HG03060 (cell line): ENCODE measurements around the gene MPI.
A peak's percentile ranks its signal among the peaks of the same experiment; 100 is the strongest.

ENCODE experiments used
- ATAC-seq: cut with Tn5 transposase; IDR thresholded peaks from one replicate; pipeline ENCODE4 v1.9.1; 2021; ENCODE audit warnings: low read depth, moderate number of reproducible peaks; ENCODE audit not compliant: unreplicated experiment

Gene MPI, protein sequence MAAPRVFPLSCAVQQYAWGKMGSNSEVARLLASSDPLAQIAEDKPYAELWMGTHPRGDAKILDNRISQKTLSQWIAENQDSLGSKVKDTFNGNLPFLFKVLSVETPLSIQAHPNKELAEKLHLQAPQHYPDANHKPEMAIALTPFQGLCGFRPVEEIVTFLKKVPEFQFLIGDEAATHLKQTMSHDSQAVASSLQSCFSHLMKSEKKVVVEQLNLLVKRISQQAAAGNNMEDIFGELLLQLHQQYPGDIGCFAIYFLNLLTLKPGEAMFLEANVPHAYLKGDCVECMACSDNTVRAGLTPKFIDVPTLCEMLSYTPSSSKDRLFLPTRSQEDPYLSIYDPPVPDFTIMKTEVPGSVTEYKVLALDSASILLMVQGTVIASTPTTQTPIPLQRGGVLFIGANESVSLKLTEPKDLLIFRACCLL

DNA sequence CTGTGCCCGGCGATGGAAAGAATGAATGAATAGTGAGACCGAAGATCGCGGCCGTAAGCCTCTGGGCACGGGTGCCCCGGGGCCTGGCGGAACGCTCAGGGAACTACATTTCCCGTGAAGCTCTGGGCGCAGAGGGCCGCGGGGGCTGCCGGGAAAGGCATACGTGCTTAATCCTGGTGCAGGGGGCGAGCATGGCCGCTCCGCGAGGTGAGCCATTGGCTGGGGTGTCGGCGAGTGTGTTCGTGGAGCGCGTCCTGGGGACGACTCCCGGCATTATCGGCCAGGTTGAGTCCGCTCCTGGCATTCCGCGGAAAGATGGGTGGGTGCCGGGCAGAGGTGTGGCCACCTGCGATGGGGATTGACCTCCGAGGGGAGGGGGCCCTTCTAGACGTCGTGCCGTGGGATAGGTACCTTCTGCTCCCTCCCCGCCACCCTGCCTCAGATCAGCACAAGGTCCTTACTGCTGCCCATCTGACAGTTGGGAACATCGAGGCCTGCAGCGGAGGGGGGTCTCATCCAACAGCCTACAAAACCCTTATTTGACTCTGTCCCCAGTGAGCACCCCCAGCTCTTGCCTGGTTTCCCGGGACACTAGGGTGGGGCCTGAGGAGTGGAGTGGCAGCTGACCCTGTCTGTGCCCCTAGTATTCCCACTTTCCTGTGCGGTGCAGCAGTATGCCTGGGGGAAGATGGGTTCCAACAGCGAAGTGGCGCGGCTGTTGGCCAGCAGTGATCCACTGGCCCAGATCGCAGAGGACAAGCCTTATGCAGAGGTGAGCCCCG is at the start of gene MPI:
Gene MPI (plus strand): TSS at position 160 of the 782 bp plus-strand sequence. CDS start 32 bp downstream, at position 192.
- no peak for ATAC-seq

- no peak for ATAC-seq
Observed at GRCh38 chr15:74840851-74841775, 48.7 kb upstream of the MPI start.

GRCh38 chr15:74841891-74842373 is 47.9 kb upstream of the MPI start:
- ATAC-seq = no peak

DNA sequence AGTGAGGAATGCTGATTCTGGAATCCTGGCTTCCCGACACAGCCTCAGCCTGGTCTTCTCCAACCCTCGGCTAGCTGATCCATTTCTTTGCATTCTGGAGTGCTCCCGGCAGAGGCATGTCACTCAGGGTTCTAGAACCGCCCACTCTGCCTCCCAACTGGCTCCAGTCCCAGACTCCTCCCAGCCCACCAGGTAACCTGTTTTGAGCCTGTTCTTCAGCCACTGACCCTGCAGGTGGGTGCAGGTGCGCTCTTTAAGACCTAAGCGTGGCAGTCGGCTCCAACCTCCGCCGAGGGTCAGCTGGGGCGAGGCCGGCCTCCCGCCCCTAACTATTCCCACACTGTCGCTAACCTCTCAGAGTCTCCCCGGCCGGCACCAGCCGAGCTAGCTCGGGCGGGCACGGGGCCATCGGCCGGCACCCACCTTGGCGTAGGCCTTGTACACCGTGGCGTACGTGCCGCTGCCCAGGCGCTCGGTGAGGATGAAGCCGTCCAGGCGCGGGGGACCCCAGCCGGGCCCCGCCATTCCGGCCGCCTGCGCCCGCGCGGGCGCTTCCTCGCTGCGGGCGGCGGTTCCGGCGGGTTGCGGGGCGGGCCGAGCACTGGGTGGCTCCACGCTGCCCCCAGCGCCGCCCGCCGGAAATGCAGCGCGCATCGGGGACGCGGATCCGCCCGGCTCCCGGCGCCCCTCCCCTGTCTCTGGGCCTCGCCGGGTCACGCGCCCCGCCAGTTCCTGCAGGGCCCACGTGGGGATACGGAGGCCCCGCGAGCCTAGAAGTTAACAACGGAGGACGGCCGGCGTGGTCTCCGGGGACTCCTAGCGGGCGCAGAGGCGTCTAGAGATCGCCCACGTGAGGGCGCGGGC is 47.0 kb upstream of the MPI start, which contains the start of gene ULK3:
Gene ULK3 (minus strand): TSS at position 576 of the 864 bp plus-strand sequence. CDS start 51 bp downstream, at position 525.
- peak; percentile 51 for ATAC-seq

GRCh38 chr15:74843445-74843828 is 46.4 kb upstream of the MPI start:
- no peak for ATAC-seq

- ATAC-seq = no peak
Observed at GRCh38 chr15:74843891-74844299, 45.9 kb upstream of the MPI start.

DNA sequence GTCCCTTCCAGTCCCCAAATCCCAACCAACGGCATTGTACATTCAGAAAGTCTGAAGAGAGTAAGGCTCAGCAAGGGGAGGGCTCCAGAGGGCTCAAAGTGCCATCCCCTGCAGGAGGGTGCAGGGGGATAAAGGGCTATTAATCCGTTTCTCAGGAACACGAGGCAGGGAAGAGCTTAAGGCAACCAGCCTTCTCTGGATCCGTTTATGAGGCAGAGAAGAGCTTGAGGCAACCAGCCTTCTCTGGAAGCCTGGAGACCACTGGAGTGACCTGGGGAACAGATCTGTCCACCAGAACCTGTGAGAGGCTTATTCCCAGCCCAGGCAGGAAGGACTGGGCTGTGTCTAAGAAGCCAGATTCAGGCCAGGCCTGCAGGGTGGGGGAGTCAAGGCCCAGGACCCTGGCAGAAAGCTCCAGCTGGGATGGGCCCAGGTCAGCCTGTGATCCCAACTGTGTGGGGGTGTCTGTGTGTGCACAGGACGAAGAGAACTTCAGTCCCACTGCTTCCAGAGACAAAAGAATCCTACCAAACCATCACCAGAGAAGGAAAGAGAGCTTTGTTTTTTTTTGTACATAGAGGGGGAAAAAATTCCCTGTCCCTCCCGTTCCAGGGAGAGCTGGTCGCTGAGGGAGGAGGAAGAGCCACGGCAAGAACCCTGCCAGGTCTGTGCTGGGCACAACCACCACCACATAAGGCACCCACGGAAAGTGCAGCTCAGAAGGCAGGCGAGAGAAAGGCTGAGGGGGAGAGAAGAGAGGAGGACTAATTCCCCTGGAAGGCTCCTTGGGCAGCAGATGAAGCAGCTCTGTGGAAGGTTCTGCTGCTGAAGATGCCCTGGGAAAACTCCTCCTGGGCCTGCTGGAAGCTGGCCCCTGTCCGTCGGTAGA is 45.3 kb upstream of the MPI start:
- no peak for ATAC-seq

DNA sequence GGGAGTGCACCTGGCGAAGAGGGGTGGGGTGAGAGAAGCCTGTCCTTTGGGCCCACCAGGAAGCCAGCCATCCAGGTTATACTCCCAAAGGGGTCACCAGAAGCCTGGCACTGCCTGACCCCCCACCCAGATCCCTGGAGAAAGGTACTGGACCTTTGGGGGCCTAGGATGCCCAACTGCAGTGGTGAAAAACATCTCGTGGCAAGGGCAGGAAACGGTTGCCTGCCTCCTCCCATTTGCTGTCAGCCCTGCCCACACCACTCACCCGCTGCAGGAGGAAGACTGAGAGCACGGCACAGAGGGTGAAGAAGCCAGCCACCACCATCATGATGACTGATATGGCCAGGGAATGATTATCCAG is 44.7 kb upstream of the MPI start:
- no peak for ATAC-seq

DNA sequence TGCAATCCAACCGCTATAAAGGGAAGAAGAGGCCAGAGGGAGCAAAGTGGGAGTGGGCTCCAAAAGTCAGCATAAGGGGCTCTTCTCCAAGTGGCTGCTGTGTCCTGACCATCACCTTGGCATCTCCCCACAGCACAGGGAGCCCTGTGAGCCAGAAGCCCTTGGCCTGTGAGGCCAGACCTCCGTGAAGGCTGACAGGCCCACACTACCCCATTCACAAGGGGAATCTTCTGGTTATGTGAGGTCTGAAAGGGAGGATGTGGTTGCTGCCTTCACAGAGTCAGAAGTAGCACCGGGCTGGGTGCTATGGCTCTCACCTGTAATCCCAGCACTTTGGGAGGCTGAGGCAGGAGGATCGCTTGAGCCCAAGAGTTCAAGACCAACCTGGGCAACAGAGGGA is 44.3 kb upstream of the MPI start:
- no peak for ATAC-seq

DNA sequence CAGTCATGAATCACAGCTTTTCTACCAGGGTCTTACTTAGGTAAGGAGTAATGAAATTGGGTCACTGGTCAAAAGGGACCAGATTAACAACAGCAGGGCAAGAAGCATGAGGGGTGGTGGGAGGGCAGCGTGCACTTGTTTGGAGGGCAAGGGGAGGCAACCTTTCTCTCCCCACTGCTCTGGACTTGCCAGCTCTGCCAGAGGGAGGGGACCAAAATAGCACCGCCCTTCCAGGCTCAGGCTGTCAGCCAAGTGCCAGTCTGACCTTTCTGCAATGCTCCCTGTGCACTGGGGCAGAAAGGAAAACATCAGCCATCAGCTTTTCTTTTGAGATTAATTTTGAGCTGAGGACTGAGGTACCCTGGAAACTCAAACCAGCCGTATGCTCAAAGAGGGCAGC is 42.4 kb upstream of the MPI start:
- no peak for ATAC-seq

DNA sequence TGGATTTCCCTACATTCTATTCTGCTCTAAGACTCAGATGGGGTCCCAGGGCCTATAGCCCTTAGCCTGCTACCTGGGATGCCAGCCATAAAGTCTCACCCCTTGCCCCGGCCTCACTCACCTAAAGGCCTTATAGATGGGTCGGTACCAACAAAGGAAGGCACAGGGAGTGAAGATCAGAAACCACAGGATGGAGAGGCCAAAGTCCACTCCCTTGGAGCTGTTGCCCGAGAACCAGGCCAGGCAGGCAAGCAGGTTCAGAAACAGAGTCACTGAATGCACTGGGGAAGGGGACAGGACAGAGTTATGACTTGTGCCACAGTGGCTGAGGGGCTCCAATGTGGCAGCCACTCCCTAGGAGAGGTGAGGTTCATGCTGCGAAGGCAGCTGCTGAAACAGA is 39.4 kb upstream of the MPI start:
- no peak for ATAC-seq

DNA sequence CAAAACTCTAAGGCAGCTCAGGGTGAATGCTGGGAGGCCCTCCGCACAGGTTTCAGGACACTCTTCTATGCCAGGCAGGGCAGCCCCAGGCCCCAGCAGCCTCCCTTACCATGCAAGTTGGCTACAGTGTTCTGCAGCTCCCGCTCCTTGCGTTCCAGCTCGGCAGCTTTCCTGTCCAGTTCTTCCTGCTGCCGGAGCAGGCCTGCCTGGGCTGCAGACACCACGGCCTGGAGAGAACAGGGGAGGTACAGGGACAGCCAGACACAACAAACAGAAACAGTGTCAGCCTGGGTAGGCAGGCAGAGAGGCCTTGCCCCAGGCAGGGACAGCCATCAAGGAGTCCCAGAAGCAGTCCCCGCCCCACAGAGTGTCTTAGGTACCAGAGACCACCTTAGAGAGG is 37.9 kb upstream of the MPI start:
- no peak for ATAC-seq

- ATAC-seq = no peak
Observed at GRCh38 chr15:74854453-74855022, 35.3 kb upstream of the MPI start.

GRCh38 chr15:74855857-74856256 is 34.0 kb upstream of the MPI start:
- no peak for ATAC-seq

DNA sequence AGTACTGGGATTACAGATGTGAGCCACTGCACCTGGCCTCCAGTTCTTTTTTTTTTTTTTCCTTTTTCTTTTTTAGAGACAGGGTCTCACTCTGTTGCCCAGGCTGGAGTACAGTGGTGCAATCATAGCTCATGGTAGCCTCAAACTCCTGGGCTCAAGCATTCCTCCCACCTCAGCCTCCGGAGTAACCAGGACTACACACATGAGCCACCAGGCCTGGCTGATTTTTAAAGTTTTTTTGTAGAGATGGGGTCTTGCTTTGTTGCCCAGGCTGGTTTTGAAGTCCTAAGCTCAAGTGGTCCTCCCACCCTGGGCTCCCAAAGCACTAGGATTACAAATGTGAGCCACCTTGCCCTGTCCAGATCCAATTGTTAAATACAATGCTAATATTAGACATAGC is 33.3 kb upstream of the MPI start:
- no peak for ATAC-seq

GRCh38 chr15:74857082-74857655 is 32.7 kb upstream of the MPI start:
- peak; percentile 53 for ATAC-seq

- peak; percentile 17 for ATAC-seq
Observed at GRCh38 chr15:74857671-74858368, 32.0 kb upstream of the MPI start.
